ENCODE measurements around the gene PCAT7. TPM values are rescaled to one million over a fixed set of nuclear protein-coding genes. Genes with fewer than 3 reads are reported as not detected.

Gene PCAT7
- total and polyA plus RNA-seq, 3 experiments from 2014 or later: not detected

- no peaks in the 10 kb centered on the region for H3K36me3 Mint-ChIP-seq
- H3K27ac Mint-ChIP-seq: peak overlapping the region in 1 of 8 donors; percentile 79
- H3K27me3 Mint-ChIP-seq: peaks cover 6 to 27% of the 10 kb centered on the region in 2 donors
- Histone ChIP-seq H3K4me3 (ENCODE audit: low read length) (no peak overlapping the region), H3K27me3 (ENCODE audit: insufficient read depth, low read length, poor library complexity, severe bottlenecking) (no peaks in the 10 kb centered on the region), H3K9me3 (ENCODE audit: low read length) (no peaks in the 10 kb centered on the region), H3K27ac (ENCODE audit: low read depth, low read length) (no peak overlapping the region), H3K4me1 (ENCODE audit: insufficient read depth, low read length) (no peaks in the 10 kb centered on the region), H3K36me3 (ENCODE audit: insufficient read depth, low read length) (no peaks in the 10 kb centered on the region)
- ChIA-PET CTCF (no interaction called here), POLR2A (no interaction called here)
- H3K4me1 Mint-ChIP-seq: peaks cover 6 to 7% (median 7%) of the 10 kb centered on the region in 3 donors
- DNase-seq: no peak
- H3K4me3 Mint-ChIP-seq: no peak overlapping the region
- H3K9me3 Mint-ChIP-seq: no peaks in the 10 kb centered on the region
Measured at GRCh38 chr9:94600258-94600657, 45.4 kb downstream of the PCAT7 start.

- Histone ChIP-seq H3K9me3 (ENCODE audit: low read length) (no peaks in the 10 kb centered on the region), H3K4me1 (ENCODE audit: insufficient read depth, low read length) (no peaks in the 10 kb centered on the region), H3K27ac (ENCODE audit: low read depth, low read length) (no peak overlapping the region), H3K27me3 (ENCODE audit: insufficient read depth, low read length, poor library complexity, severe bottlenecking) (no peaks in the 10 kb centered on the region), H3K36me3 (ENCODE audit: insufficient read depth, low read length) (no peaks in the 10 kb centered on the region), H3K4me3 (ENCODE audit: low read length) (no peak overlapping the region)
- Mint-ChIP-seq H3K4me1 (peaks cover 6 to 7% (median 7%) of the 10 kb centered on the region in 3 donors), H3K36me3 (no peaks in the 10 kb centered on the region), H3K4me3 (no peak overlapping the region), H3K9me3 (no peaks in the 10 kb centered on the region), H3K27me3 (peaks cover 6 to 26% of the 10 kb centered on the region in 2 donors), H3K27ac (no peak overlapping the region)
- POLR2A ChIA-PET: no interaction called here
- CTCF ChIA-PET: no interaction called here
- DNase-seq: no peak
Measured at GRCh38 chr9:94600715-94601114, 45.8 kb downstream of the PCAT7 start.

GRCh38 chr9:94602666-94603065, 47.8 kb downstream of the PCAT7 start:
- ChIA-PET CTCF (no interaction called here), POLR2A (no interaction called here)
- no peaks in the 10 kb centered on the region for H3K36me3 ChIP-seq (ENCODE audit: insufficient read depth, low read length)
- H3K9me3 Mint-ChIP-seq: no peaks in the 10 kb centered on the region
- H3K4me1 ChIP-seq (ENCODE audit: insufficient read depth, low read length): no peaks in the 10 kb centered on the region
- no peak for DNase-seq
- H3K27ac ChIP-seq (ENCODE audit: low read depth, low read length): no peak overlapping the region
- H3K4me1 Mint-ChIP-seq: peaks cover 6 to 7% (median 7%) of the 10 kb centered on the region in 3 donors
- H3K27me3 ChIP-seq (ENCODE audit: insufficient read depth, low read length, poor library complexity, severe bottlenecking): no peaks in the 10 kb centered on the region
- H3K9me3 ChIP-seq (ENCODE audit: low read length): no peaks in the 10 kb centered on the region
- H3K27me3 Mint-ChIP-seq: peaks cover 6 to 26% of the 10 kb centered on the region in 2 donors
- no peak overlapping the region for H3K4me3 ChIP-seq (ENCODE audit: low read length)
- H3K36me3 Mint-ChIP-seq: no peaks in the 10 kb centered on the region
- no peak overlapping the region for H3K4me3 Mint-ChIP-seq
- no peak overlapping the region for H3K27ac Mint-ChIP-seq

GRCh38 chr9:94603259-94604160, 48.6 kb downstream of the PCAT7 start:
- DNase-seq: peak; percentile 29 to 57 (median 35)
- Mint-ChIP-seq H3K36me3 (no peaks in the 10 kb centered on the region), H3K27me3 (peaks cover 6 to 24% of the 10 kb centered on the region in 2 donors), H3K4me1 (peaks cover 6 to 7% (median 7%) of the 10 kb centered on the region in 3 donors), H3K27ac (no peak overlapping the region), H3K4me3 (peak overlapping the region in 1 of 7 donors; percentile 16), H3K9me3 (no peaks in the 10 kb centered on the region)
- CTCF ChIA-PET: no interaction called here
- H3K27ac ChIP-seq (ENCODE audit: low read depth, low read length): no peak overlapping the region
- no peaks in the 10 kb centered on the region for H3K4me1 ChIP-seq (ENCODE audit: insufficient read depth, low read length)
- POLR2A ChIA-PET: no interaction called here
- H3K4me3 ChIP-seq (ENCODE audit: low read length): no peak overlapping the region
- no peaks in the 10 kb centered on the region for H3K27me3 ChIP-seq (ENCODE audit: insufficient read depth, low read length, poor library complexity, severe bottlenecking)
- H3K36me3 ChIP-seq (ENCODE audit: insufficient read depth, low read length): no peaks in the 10 kb centered on the region
- H3K9me3 ChIP-seq (ENCODE audit: low read length): no peaks in the 10 kb centered on the region

- Histone ChIP-seq H3K36me3 (ENCODE audit: insufficient read depth, low read length) (no peaks in the 10 kb centered on the region), H3K27me3 (ENCODE audit: insufficient read depth, low read length, poor library complexity, severe bottlenecking) (no peaks in the 10 kb centered on the region), H3K27ac (ENCODE audit: low read depth, low read length) (no peak overlapping the region), H3K4me3 (ENCODE audit: low read length) (no peak overlapping the region), H3K4me1 (ENCODE audit: insufficient read depth, low read length) (peaks cover 3% of the 10 kb centered on the region), H3K9me3 (ENCODE audit: low read length) (no peaks in the 10 kb centered on the region)
- no peak for DNase-seq
- Mint-ChIP-seq H3K27me3 (peaks cover 5 to 31% of the 10 kb centered on the region in 2 donors), H3K4me3 (no peak overlapping the region), H3K27ac (peak overlapping the region in 1 of 8 donors; percentile 83), H3K4me1 (peaks cover 6 to 11% (median 7%) of the 10 kb centered on the region in 3 donors), H3K36me3 (no peaks in the 10 kb centered on the region), H3K9me3 (no peaks in the 10 kb centered on the region)
- CTCF ChIA-PET: no interaction called here
- POLR2A ChIA-PET: no interaction called here
Measured at GRCh38 chr9:94606646-94607422, 52.0 kb downstream of the PCAT7 start.

GRCh38 chr9:94607423-94607691, 52.5 kb downstream of the PCAT7 start:
- H3K9me3 ChIP-seq (ENCODE audit: low read length): no peaks in the 10 kb centered on the region
- Mint-ChIP-seq H3K4me3 (no peak overlapping the region), H3K4me1 (peaks cover 6 to 16% (median 7%) of the 10 kb centered on the region in 3 donors), H3K27ac (no peak overlapping the region), H3K27me3 (peaks cover 5 to 37% of the 10 kb centered on the region in 2 donors), H3K36me3 (no peaks in the 10 kb centered on the region), H3K9me3 (no peaks in the 10 kb centered on the region)
- H3K36me3 ChIP-seq (ENCODE audit: insufficient read depth, low read length): no peaks in the 10 kb centered on the region
- H3K27me3 ChIP-seq (ENCODE audit: insufficient read depth, low read length, poor library complexity, severe bottlenecking): no peaks in the 10 kb centered on the region
- H3K27ac ChIP-seq (ENCODE audit: low read depth, low read length): no peak overlapping the region
- DNase-seq: no peak
- POLR2A ChIA-PET: no interaction called here
- CTCF ChIA-PET: no interaction called here
- H3K4me3 ChIP-seq (ENCODE audit: low read length): no peak overlapping the region
- peaks cover 7% of the 10 kb centered on the region for H3K4me1 ChIP-seq (ENCODE audit: insufficient read depth, low read length)

GRCh38 chr9:94610181-94610606, 55.3 kb downstream of the PCAT7 start:
- no peaks in the 10 kb centered on the region for H3K36me3 ChIP-seq (ENCODE audit: insufficient read depth, low read length)
- CTCF ChIA-PET: no interaction called here
- no peaks in the 10 kb centered on the region for H3K9me3 Mint-ChIP-seq

GRCh38 chr9:94611638-94612068, 56.8 kb downstream of the PCAT7 start:
- Histone ChIP-seq H3K36me3 (ENCODE audit: insufficient read depth, low read length) (no peaks in the 10 kb centered on the region), H3K27me3 (ENCODE audit: insufficient read depth, low read length, poor library complexity, severe bottlenecking) (no peaks in the 10 kb centered on the region), H3K4me1 (ENCODE audit: insufficient read depth, low read length) (peaks cover 7% of the 10 kb centered on the region), H3K4me3 (ENCODE audit: low read length) (no peak overlapping the region), H3K27ac (ENCODE audit: low read depth, low read length) (no peak overlapping the region), H3K9me3 (ENCODE audit: low read length) (no peaks in the 10 kb centered on the region)
- peaks cover 3 to 37% of the 10 kb centered on the region in 2 donors for H3K27me3 Mint-ChIP-seq
- no peaks in the 10 kb centered on the region for H3K9me3 Mint-ChIP-seq
- no peaks in the 10 kb centered on the region for H3K36me3 Mint-ChIP-seq
- ChIA-PET CTCF (no interaction called here), POLR2A (no interaction called here)
- no peak overlapping the region for H3K27ac Mint-ChIP-seq
- peaks cover 0 to 13% (median 0%) of the 10 kb centered on the region in 3 donors for H3K4me1 Mint-ChIP-seq
- DNase-seq: no peak
- no peak overlapping the region for H3K4me3 Mint-ChIP-seq

More at GRCh38 chr9:94610181-94610606, 55.3 kb downstream of the PCAT7 start:
- H3K4me3 Mint-ChIP-seq: no peak overlapping the region
- H3K27me3 Mint-ChIP-seq: peaks cover 3 to 41% of the 10 kb centered on the region in 2 donors
- no peaks in the 10 kb centered on the region for H3K36me3 Mint-ChIP-seq
- no peak overlapping the region for H3K27ac ChIP-seq (ENCODE audit: low read depth, low read length)
- H3K4me1 Mint-ChIP-seq: peaks cover 0 to 13% (median 0%) of the 10 kb centered on the region in 3 donors
- no peak for DNase-seq
- POLR2A ChIA-PET: no interaction called here
- H3K9me3 ChIP-seq (ENCODE audit: low read length): no peaks in the 10 kb centered on the region
- H3K27me3 ChIP-seq (ENCODE audit: insufficient read depth, low read length, poor library complexity, severe bottlenecking): no peaks in the 10 kb centered on the region
- peaks cover 7% of the 10 kb centered on the region for H3K4me1 ChIP-seq (ENCODE audit: insufficient read depth, low read length)
- no peak overlapping the region for H3K27ac Mint-ChIP-seq
- no peak overlapping the region for H3K4me3 ChIP-seq (ENCODE audit: low read length)

Data from CD8-positive, alpha-beta memory T cell (primary cell).